ENCODE data around the gene MPDZ.

Gene MPDZ

GRCh38 chr9:13279284-13280141 lies at the start of gene MPDZ:
TSS of gene MPDZ (minus strand) at chr9:13279692. CDS start at chr9:13250315, 29,377 bp downstream.
- peak in 13 of 14 donors; percentile 5 to 80 (median 64) for DNase-seq

GRCh38 chr9:13324988-13325387 lies 45.5 kb upstream of the MPDZ start:
- DNase-seq, result peak in 1 of 14 donors; percentile 52

GRCh38 chr9:13322828-13323550 lies 43.5 kb upstream of the MPDZ start:
- peak in 1 of 14 donors; percentile 80 for DNase-seq

GRCh38 chr9:13318027-13318426 lies 38.5 kb upstream of the MPDZ start:
- no peak for DNase-seq

- DNase-seq, result no peak
Observed at GRCh38 chr9:13296972-13297371, 17.5 kb upstream of the MPDZ start.

- DNase-seq, result no peak
Observed at GRCh38 chr9:13295556-13295955, 16.1 kb upstream of the MPDZ start.

- no peak for DNase-seq
Observed at GRCh38 chr9:13292782-13293181, 13.3 kb upstream of the MPDZ start.

GRCh38 chr9:13292158-13292557 lies 12.7 kb upstream of the MPDZ start:
- no peak for DNase-seq

- DNase-seq, result no peak
Observed at GRCh38 chr9:13291718-13292117, 12.2 kb upstream of the MPDZ start.

GRCh38 chr9:13284011-13284410 lies 4.5 kb upstream of the MPDZ start:
- no peak for DNase-seq

- DNase-seq, result no peak
Observed at GRCh38 chr9:13282998-13283397, 3.5 kb upstream of the MPDZ start.

- DNase-seq, result no peak
Observed at GRCh38 chr9:13281356-13282016, 2.0 kb upstream of the MPDZ start.

GRCh38 chr9:13278368-13279246 lies 885 bp downstream of the MPDZ start:
- peak in 13 of 14 donors; percentile 32 to 93 (median 77) for DNase-seq

- DNase-seq, result no peak
Observed at GRCh38 chr9:13278023-13278367, 1.5 kb downstream of the MPDZ start.

- no peak for DNase-seq
Observed at GRCh38 chr9:13274886-13275641, 4.4 kb downstream of the MPDZ start.

- DNase-seq, result no peak
Observed at GRCh38 chr9:13270734-13271133, 8.8 kb downstream of the MPDZ start.

- no peak for DNase-seq
Observed at GRCh38 chr9:13269589-13270452, 9.7 kb downstream of the MPDZ start.

GRCh38 chr9:13268469-13268868 lies 11.0 kb downstream of the MPDZ start:
- no peak for DNase-seq

- no peak for DNase-seq
Observed at GRCh38 chr9:13267743-13268142, 11.7 kb downstream of the MPDZ start.

- DNase-seq, result peak in 1 of 14 donors; percentile 6
Observed at GRCh38 chr9:13266167-13266566, 13.3 kb downstream of the MPDZ start.
